LNCAP (cell line): ENCODE results near the gene INSYN1.

Source experiments
- CTCF ChIP-seq: fragments of 450-650 bp; IDR thresholded peaks from 2 replicates; pipeline ENCODE4 v1.5.1; 2017; ENCODE audit warnings: mild to moderate bottlenecking

The INSYN1 gene

DNA sequence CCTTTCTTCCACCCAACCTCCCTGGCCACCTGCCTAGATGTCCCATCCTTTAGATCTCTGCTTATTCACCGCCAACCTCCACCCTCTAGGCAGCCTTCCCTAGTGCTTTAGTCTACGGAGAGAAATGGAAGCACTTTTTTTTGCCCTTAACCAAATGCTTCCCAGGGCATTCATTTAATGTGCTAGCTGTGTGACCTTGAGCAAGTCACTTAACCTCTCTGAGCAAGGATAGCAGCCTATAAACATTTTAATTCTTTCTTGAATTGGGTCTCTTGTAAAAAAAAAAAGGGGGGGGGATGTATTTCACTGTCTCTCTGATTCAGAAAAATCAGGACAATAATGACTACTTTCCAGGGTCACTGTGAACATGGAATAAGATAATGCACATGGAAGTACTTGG, 3.2 kb upstream of the INSYN1 start:
- TF ChIP-seq CTCF, result no peak

- TF ChIP-seq CTCF, result no peak
Measured at GRCh38 chr15:73755946-73756345, 2.8 kb upstream of the INSYN1 start.

- no peak for TF ChIP-seq CTCF
Measured at GRCh38 chr15:73755481-73755880, 2.3 kb upstream of the INSYN1 start.

DNA sequence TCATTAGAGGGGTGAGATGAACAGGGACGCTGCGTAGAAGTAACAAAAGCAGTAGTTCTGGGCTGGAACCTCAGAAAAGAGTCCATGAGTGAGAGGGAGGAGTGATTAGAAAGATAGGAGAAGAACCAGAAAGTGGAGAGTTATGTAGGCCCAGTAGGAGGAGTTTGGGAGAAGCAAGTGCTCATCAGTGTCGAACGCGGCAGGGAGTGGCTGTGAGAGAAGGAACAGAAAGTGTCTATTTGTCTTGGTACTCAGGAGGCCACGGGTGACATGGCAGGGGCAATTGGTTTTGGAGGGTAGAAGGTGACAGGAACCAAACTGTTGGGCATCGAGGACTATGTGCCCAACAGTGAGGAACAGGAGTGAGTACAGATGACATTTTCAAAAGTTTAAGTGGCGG, 1.3 kb upstream of the INSYN1 start:
- TF ChIP-seq CTCF, result no peak

GRCh38 chr15:73752806-73753193, 351 bp downstream of the INSYN1 start:
- no peak for TF ChIP-seq CTCF

DNA sequence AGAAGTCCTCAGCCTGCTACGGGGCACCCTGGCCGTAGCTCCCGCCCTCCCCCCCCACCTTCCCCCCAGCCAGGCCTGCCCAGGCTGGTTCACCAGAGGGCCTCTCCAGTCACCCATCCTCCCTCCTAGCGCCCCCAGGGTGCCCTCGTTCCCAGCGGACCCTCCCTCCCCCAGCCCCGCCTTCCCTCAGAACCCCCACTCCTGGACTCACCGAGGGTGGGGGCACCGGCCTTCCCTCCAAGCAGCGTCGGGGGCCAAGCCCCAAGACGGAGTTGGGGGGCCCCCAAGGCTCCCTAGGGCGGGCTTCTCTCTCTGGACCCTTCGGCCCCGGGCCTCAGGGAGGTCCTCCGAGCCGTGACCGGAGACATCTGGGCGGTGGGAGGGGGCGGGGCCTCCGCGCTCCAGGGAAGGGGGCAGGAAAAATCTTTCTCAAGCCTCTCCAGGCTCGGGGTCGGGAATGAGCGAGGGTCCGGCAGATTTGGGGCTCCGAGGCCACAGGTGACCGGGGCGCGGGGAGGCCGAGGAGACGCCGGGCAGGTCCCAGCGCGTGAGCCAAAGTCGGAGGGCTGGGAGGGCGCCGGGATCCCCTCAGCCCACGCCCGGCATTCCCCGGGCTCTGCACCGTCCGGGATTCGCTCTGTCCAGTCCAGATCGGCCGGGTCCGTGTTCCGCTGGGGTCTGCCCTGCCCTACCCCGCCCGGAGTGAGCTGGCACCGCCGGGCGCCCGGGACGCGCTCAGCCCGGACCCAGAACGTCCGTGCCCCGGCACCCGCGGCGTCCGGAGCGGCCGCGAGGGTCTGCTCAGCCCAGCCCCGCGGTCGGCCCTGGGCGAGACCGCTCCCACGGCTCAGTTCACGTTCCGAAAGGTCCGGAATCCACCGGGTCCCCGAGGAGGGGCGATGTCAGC, 999 bp downstream of the INSYN1 start:
- TF ChIP-seq CTCF, result no peak

GRCh38 chr15:73751511-73751898, 1.6 kb downstream of the INSYN1 start:
- TF ChIP-seq CTCF, result no peak
